Coronary artery (tissue), 2 donors: ENCODE data around the gene CLEC16A.

Source experiments
- DNase-seq: peaks from one replicate; pipeline ENCODE4 v3.0.0-alpha.2; 2017; ENCODE audit warnings: low spot score
- H3K27ac ChIP-seq, 2 donors: fragments of 200-600 bp; sonication (generic); one replicate each; pipeline ENCODE4 v1.5.1; 2016 to 2019
- H3K4me3 ChIP-seq: fragments of 200-600 bp; sonication (generic); 2 replicates; pipeline ENCODE4 v1.5.1; 2016; ENCODE audit warnings: mild to moderate bottlenecking, moderate library complexity
- CTCF ChIP-seq: fragments of 200-600 bp; sonication (generic); IDR thresholded peaks from one replicate; pipeline ENCODE4 v1.5.1; 2019; ENCODE audit warnings: antibody characterized with exemption

Gene CLEC16A

GRCh38 chr16:11039726-11040125, 95.4 kb downstream of the CLEC16A start:
- H3K27ac ChIP-seq, result no peak overlapping the region
- TF ChIP-seq CTCF, result no peak
- DNase-seq, result no peak
- no peak overlapping the region for H3K4me3 ChIP-seq

- DNase-seq, result no peak
- no peak for TF ChIP-seq CTCF
- no peak overlapping the region for H3K4me3 ChIP-seq
- H3K27ac ChIP-seq, result no peak overlapping the region
Measured at GRCh38 chr16:11042191-11042590, 97.8 kb downstream of the CLEC16A start.

- Histone ChIP-seq H3K4me3 (no peak overlapping the region), H3K27ac (no peak overlapping the region)
- no peak for DNase-seq
- no peak for TF ChIP-seq CTCF
Measured at GRCh38 chr16:11045441-11045840, 101.1 kb downstream of the CLEC16A start.

- Histone ChIP-seq H3K4me3 (no peak overlapping the region), H3K27ac (no peak overlapping the region)
- no peak for TF ChIP-seq CTCF
- no peak for DNase-seq
Measured at GRCh38 chr16:11045846-11046245, 101.5 kb downstream of the CLEC16A start.

GRCh38 chr16:11046382-11046931, 102.1 kb downstream of the CLEC16A start:
- no peak for TF ChIP-seq CTCF
- no peak for DNase-seq
- Histone ChIP-seq H3K27ac (peak overlapping the region in 1 of 2 donors; percentile 17), H3K4me3 (no peak overlapping the region)

- H3K27ac ChIP-seq, result peak overlapping the region in 1 of 2 donors; percentile 58
- DNase-seq, result no peak
- TF ChIP-seq CTCF, result no peak
- H3K4me3 ChIP-seq, result no peak overlapping the region
Measured at GRCh38 chr16:11047057-11047456, 102.7 kb downstream of the CLEC16A start.

GRCh38 chr16:11047939-11048800, 103.8 kb downstream of the CLEC16A start:
- H3K27ac ChIP-seq, result no peak overlapping the region
- no peak overlapping the region for H3K4me3 ChIP-seq
- TF ChIP-seq CTCF, result no peak
- DNase-seq, result no peak
